ENCODE results near the gene CDPF1. TPM values are rescaled to one million over a fixed set of nuclear protein-coding genes. Genes with fewer than 3 reads are reported as not detected.

CDPF1 gene
- total RNA-seq, 2 experiments from 2014 or later, result 1.6 to 2.6 TPM

DNA sequence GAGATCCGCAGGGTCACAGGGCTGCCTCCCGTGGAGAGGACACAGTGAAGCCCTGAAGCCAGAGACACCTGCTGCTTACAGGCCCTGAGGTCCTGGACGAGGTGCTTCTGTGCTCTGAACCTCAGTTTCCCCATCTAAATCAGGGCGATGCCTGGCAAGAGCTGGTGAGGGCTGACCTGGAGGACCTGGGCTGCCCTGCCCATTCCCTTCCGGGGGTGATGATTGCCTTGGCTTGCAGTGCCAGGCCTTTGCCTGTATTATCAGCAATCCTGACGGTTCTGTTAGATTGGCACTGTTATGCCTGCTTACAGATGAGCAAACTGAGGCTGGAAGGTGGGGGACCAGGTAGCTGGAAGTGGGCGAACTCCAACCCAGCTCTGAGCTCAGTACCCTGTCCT, 38.8 kb upstream of the CDPF1 start:
- TF ChIP-seq, protein P1, sequence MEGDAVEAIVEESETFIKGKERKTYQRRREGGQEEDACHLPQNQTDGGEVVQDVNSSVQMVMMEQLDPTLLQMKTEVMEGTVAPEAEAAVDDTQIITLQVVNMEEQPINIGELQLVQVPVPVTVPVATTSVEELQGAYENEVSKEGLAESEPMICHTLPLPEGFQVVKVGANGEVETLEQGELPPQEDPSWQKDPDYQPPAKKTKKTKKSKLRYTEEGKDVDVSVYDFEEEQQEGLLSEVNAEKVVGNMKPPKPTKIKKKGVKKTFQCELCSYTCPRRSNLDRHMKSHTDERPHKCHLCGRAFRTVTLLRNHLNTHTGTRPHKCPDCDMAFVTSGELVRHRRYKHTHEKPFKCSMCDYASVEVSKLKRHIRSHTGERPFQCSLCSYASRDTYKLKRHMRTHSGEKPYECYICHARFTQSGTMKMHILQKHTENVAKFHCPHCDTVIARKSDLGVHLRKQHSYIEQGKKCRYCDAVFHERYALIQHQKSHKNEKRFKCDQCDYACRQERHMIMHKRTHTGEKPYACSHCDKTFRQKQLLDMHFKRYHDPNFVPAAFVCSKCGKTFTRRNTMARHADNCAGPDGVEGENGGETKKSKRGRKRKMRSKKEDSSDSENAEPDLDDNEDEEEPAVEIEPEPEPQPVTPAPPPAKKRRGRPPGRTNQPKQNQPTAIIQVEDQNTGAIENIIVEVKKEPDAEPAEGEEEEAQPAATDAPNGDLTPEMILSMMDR (IDR thresholded peaks at IDR 0.05), result no peak
- POLR2A ChIA-PET, result interaction anchor here (0.9 kb wide), 1 partner anchor 39 kb away, joined by 3 read pairs; the partner anchor contains the start of gene CDPF1
- Mint-ChIP-seq H3K27ac (no peak overlapping the region), H3K36me3 (ENCODE audit: low read depth) (peaks cover 7% of the 10 kb centered on the region), H3K4me1 (ENCODE audit: low read depth) (peaks cover 10% of the 10 kb centered on the region), H3K9me3 (no peaks in the 10 kb centered on the region), H3K27me3 (no peaks in the 10 kb centered on the region), H3K4me3 (no peak overlapping the region)
- DNase-seq, result no peak
- CTCF ChIA-PET, result no interaction called here
- Histone ChIP-seq H3K27ac (ENCODE audit: low read depth in 1 of 2, low read length in 2 of 2) (no peak overlapping the region), H3K27me3 (ENCODE audit: control insufficient read depth in 1 of 2, insufficient read depth in 2 of 2, low read length in 2 of 2) (no peaks in the 10 kb centered on the region), H3K4me1 (ENCODE audit: insufficient read depth, low read length) (peaks cover 20% of the 10 kb centered on the region), H3K36me3 (ENCODE audit: insufficient read depth, low read length) (peaks cover 5% of the 10 kb centered on the region), H3K4me3 (ENCODE audit: low read length) (no peak overlapping the region), H3K9me3 (ENCODE audit: control insufficient read depth in 1 of 2, insufficient read depth in 1 of 2, low read length in 2 of 2) (peaks cover 0 to 9% of the 10 kb centered on the region in 2 experiments)
- no peak for ATAC-seq (ENCODE audit: poor library complexity)
- intact Hi-C loops (cut with DNase I, micrococcal nuclease), result no loop called here

DNA sequence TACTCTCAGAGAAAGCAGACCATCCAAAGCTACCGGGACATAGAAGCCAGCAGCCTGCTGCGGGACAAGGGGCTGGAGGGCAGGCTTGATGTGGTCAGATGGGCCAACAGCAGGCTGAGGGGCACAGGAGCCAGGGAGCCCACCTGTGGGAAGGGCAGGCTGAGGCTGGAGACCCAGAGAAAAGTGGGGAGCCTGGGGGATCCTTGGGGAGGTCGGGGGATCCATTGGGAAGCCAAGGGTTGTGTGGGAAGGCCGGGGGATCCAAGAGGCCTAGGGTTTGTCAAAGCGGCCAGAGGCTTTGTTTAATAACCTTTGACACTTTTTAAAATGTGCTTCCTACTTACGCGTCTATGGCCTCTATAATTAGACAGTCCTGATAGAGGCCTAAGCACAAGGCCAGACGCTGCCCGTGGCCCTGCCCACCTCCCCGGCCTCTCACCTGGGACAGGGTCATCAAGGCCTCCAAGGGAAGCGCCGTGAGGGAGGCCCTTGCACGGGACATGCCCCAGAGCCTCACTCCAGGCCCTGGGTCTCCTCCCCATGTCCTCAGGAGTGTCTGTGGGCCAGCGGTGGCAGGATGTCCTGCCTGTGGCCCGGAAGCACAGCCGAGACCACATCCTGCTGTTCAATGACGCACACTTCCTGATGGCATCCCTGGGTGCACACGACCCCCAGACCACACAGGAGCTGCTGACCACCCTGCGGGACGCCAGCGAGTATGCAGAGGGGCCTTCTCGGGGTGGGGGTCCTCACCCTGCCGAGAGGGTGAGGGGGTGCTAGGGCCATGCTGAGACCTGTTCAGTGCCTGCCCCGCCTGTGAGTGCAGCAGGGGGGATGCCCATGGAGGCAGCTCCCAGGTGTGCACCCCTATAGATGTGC, 38.0 kb upstream of the CDPF1 start:
- Mint-ChIP-seq H3K36me3 (ENCODE audit: low read depth) (peaks cover 8% of the 10 kb centered on the region), H3K9me3 (no peaks in the 10 kb centered on the region), H3K4me1 (ENCODE audit: low read depth) (peaks cover 9% of the 10 kb centered on the region), H3K27ac (no peak overlapping the region), H3K4me3 (no peak overlapping the region), H3K27me3 (no peaks in the 10 kb centered on the region)
- intact Hi-C loops (cut with DNase I, micrococcal nuclease), result no loop called here
- Histone ChIP-seq H3K27me3 (ENCODE audit: control insufficient read depth in 1 of 2, insufficient read depth in 2 of 2, low read length in 2 of 2) (no peaks in the 10 kb centered on the region), H3K36me3 (ENCODE audit: insufficient read depth, low read length) (peaks cover 6% of the 10 kb centered on the region), H3K27ac (ENCODE audit: low read depth in 1 of 2, low read length in 2 of 2) (peak overlapping the region in 1 of 2 donors; percentile 29), H3K9me3 (ENCODE audit: control insufficient read depth in 1 of 2, insufficient read depth in 1 of 2, low read length in 2 of 2) (peaks cover 0 to 9% of the 10 kb centered on the region in 2 experiments), H3K4me3 (ENCODE audit: low read length) (peak overlapping the region; percentile 3), H3K4me1 (ENCODE audit: insufficient read depth, low read length) (peaks cover 20% of the 10 kb centered on the region)
- CTCF ChIA-PET, result no interaction called here
- DNase-seq, result peak in 3 of 14 experiments; percentile 25 to 73 (median 40)
- TF ChIP-seq, protein P1 (IDR thresholded peaks at IDR 0.05), result no peak
- POLR2A ChIA-PET, result interaction anchor here (0.9 kb wide), 1 partner anchor 38 kb away, joined by 3 read pairs; the partner anchor contains the start of gene CDPF1
- ATAC-seq (ENCODE audit: poor library complexity), result no peak

DNA sequence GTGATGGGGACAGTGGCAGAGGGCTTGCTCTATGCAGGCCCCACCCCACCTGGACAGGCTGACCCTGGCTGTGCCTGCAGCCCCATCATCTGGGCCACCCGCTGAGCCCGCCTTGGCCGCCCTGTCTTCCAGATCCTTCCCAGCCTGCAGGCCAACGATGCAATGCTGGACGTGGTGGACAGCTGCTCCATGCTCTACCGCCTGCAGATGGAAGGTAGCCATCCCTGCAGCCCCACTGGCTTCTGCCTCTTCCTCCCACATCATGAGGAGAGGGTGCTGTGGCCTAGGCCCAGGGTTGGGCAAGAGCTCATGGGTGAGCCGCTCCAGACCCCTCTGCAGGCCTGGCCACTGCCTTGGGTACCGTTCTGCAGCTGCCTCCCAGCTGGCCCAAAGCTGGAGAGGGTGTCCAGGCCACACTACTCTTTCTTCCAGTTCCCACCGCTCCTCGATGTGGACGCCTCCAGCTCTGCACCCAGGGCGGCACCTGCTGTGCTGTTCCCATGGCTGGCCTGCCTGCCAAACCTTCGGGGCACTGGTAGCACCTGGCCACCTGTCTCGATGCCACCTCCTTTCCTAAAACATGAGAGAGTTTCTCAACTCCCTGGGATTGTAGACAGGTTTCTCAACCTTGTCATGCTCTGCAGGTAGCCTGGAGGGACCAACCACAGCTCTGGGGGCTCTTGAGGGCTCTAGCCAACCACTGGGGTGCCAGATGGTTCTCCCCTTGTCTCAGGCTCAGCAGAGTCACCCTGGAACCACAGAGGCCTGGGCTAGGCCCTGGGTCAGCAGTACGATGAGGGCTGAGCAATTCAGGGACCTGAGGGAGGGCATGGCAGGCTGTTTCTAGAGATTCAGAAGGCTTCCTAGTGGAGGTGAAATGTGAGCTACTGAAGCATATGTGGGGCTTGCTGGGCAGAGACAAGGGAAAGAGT, 37.1 kb upstream of the CDPF1 start:
- DNase-seq (no peak), ATAC-seq (ENCODE audit: poor library complexity) (no peak)
- Histone ChIP-seq H3K27ac (ENCODE audit: low read depth in 1 of 2, low read length in 2 of 2) (no peak overlapping the region), H3K9me3 (ENCODE audit: control insufficient read depth in 1 of 2, insufficient read depth in 1 of 2, low read length in 2 of 2) (peaks cover 0 to 9% of the 10 kb centered on the region in 2 experiments), H3K4me1 (ENCODE audit: insufficient read depth, low read length) (peaks cover 20% of the 10 kb centered on the region), H3K27me3 (ENCODE audit: control insufficient read depth in 1 of 2, insufficient read depth in 2 of 2, low read length in 2 of 2) (no peaks in the 10 kb centered on the region), H3K36me3 (ENCODE audit: insufficient read depth, low read length) (peaks cover 7% of the 10 kb centered on the region), H3K4me3 (ENCODE audit: low read length) (no peak overlapping the region)
- Mint-ChIP-seq H3K27me3 (no peaks in the 10 kb centered on the region), H3K4me1 (ENCODE audit: low read depth) (peaks cover 6% of the 10 kb centered on the region), H3K36me3 (ENCODE audit: low read depth) (peaks cover 9% of the 10 kb centered on the region), H3K9me3 (no peaks in the 10 kb centered on the region), H3K27ac (no peak overlapping the region), H3K4me3 (no peak overlapping the region)
- ChIA-PET CTCF (no interaction called here), POLR2A (interaction anchor here (0.7 kb wide), 1 partner anchor 9 kb away, joined by 3 read pairs; no protein-coding TSS in a partner anchor)
- TF ChIP-seq, protein P1 (IDR thresholded peaks at IDR 0.05), result no peak
- intact Hi-C loops (cut with DNase I, micrococcal nuclease), result no loop called here
